Sigmoid colon (tissue), 4 donors: ENCODE data around the gene PAQR6.

Source experiments
- EP300 ChIP-seq, 4 donors: sonication (generic); formaldehyde crosslinking; IDR thresholded peaks; one replicate each; pipeline ENCODE4 v1.6.1; 2017; ENCODE audit warnings: antibody characterized with exemption in 4 of 4
- TF ChIP-seq, protein P1 (sequence below), 4 experiments: fragments of 450-650 bp in 3 of 4; fragments of 200-600 bp in 1 of 4; IDR thresholded peaks; one replicate each; pipeline ENCODE4 v1.5.1; 2016 to 2019; ENCODE audit warnings: antibody characterized with exemption in 4 of 4, mild to moderate bottlenecking in 3 of 4, moderate library complexity in 2 of 4

DNA sequence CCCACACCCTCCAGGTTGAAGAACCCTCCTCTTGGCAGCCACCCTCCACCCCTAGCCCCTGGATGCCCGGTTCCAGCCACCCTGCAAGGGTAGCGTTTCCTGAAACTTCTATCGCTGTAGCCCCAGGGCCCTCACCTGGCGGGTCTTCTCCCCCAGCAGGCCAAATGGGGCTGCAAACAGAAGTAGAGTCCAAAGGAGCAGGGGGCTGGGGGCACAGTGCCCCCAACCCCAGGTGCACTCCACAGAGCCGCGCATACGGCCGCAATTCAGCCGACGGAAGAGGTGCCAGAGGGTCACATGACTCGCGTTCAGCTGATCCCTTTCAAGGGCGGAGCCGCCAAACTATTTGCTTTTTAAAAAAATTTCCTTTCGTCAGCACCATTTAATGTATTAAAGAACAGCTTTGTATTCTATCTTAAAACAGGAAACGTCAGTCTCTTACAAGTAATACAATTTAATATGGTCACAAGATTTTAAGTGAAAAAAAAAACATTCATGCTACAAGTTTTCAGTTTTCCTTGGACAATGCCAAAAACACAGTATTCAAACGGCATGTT is 47.6 kb upstream of the PAQR6 start, which contains the start of gene GLMP:
- no peak for TF ChIP-seq EP300 (IDR thresholded peaks at IDR 0.05)
- TF ChIP-seq, protein P1, sequence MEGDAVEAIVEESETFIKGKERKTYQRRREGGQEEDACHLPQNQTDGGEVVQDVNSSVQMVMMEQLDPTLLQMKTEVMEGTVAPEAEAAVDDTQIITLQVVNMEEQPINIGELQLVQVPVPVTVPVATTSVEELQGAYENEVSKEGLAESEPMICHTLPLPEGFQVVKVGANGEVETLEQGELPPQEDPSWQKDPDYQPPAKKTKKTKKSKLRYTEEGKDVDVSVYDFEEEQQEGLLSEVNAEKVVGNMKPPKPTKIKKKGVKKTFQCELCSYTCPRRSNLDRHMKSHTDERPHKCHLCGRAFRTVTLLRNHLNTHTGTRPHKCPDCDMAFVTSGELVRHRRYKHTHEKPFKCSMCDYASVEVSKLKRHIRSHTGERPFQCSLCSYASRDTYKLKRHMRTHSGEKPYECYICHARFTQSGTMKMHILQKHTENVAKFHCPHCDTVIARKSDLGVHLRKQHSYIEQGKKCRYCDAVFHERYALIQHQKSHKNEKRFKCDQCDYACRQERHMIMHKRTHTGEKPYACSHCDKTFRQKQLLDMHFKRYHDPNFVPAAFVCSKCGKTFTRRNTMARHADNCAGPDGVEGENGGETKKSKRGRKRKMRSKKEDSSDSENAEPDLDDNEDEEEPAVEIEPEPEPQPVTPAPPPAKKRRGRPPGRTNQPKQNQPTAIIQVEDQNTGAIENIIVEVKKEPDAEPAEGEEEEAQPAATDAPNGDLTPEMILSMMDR (IDR thresholded peaks at IDR 0.05), result no peak
